ENCODE measurements around the gene DCTD. TPM values are rescaled to one million over a fixed set of nuclear protein-coding genes. Genes with fewer than 3 reads are reported as not detected.
A peak's percentile ranks its signal among the peaks of the same experiment; 100 is the strongest.

The DCTD gene
- total RNA-seq, 1 donor from 2014 or later, result 120 TPM

GRCh38 chr4:182862141-182862875 is 54.9 kb downstream of the DCTD start:
- Mint-ChIP-seq H3K4me3 (no peak overlapping the region), H3K27ac (ENCODE audit: unreplicated experiment) (no peak overlapping the region), H3K9me3 (peaks cover 3% of the 10 kb centered on the region), H3K27me3 (ENCODE audit: low read depth) (no peaks in the 10 kb centered on the region), H3K4me1 (peaks cover 28% of the 10 kb centered on the region), H3K36me3 (ENCODE audit: low read depth) (no peaks in the 10 kb centered on the region)
- no peak for DNase-seq (ENCODE audit: low read depth, low spot score)
- TF ChIP-seq, protein P1, sequence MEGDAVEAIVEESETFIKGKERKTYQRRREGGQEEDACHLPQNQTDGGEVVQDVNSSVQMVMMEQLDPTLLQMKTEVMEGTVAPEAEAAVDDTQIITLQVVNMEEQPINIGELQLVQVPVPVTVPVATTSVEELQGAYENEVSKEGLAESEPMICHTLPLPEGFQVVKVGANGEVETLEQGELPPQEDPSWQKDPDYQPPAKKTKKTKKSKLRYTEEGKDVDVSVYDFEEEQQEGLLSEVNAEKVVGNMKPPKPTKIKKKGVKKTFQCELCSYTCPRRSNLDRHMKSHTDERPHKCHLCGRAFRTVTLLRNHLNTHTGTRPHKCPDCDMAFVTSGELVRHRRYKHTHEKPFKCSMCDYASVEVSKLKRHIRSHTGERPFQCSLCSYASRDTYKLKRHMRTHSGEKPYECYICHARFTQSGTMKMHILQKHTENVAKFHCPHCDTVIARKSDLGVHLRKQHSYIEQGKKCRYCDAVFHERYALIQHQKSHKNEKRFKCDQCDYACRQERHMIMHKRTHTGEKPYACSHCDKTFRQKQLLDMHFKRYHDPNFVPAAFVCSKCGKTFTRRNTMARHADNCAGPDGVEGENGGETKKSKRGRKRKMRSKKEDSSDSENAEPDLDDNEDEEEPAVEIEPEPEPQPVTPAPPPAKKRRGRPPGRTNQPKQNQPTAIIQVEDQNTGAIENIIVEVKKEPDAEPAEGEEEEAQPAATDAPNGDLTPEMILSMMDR (conservative IDR thresholded peaks at IDR 0.05), result peak; percentile 13

DNA sequence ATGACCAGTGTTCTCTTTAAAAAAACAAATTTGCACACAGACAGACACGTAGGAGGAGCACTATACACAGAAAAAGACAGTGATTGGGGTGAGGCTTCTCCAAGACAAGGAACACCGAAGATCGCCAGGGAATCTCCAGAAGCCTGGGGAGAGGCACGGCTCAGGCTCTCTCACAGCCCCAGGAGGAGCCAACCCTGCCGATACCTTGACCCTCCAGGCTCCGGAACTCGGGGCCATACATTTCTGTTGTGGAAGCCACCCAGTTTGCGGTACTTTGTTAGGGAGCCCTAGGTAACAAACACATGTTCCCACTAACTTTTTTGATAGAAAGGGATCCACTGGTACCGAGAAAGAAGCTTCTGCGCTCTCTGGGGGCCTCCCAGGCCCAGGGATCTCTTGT is 55.8 kb downstream of the DCTD start:
- Mint-ChIP-seq H3K4me1 (peaks cover 19% of the 10 kb centered on the region), H3K36me3 (ENCODE audit: low read depth) (no peaks in the 10 kb centered on the region), H3K27ac (ENCODE audit: unreplicated experiment) (peak overlapping the region; percentile 43), H3K9me3 (peaks cover 3% of the 10 kb centered on the region), H3K27me3 (ENCODE audit: low read depth) (no peaks in the 10 kb centered on the region), H3K4me3 (no peak overlapping the region)
- no peak for DNase-seq (ENCODE audit: low read depth, low spot score)
- TF ChIP-seq, protein P1 (conservative IDR thresholded peaks at IDR 0.05), result no peak

GRCh38 chr4:182859730-182860129 is 57.5 kb downstream of the DCTD start:
- no peaks in the 10 kb centered on the region for H3K27me3 Mint-ChIP-seq (ENCODE audit: low read depth)

GRCh38 chr4:182858711-182859110 is 58.5 kb downstream of the DCTD start:
- H3K27me3 Mint-ChIP-seq (ENCODE audit: low read depth), result no peaks in the 10 kb centered on the region
- peaks cover 3% of the 10 kb centered on the region for H3K9me3 Mint-ChIP-seq
- TF ChIP-seq, protein P1 (conservative IDR thresholded peaks at IDR 0.05), result no peak
- DNase-seq (ENCODE audit: low read depth, low spot score), result no peak
- no peak overlapping the region for H3K27ac Mint-ChIP-seq (ENCODE audit: unreplicated experiment)
- no peaks in the 10 kb centered on the region for H3K36me3 Mint-ChIP-seq (ENCODE audit: low read depth)
- peaks cover 19% of the 10 kb centered on the region for H3K4me1 Mint-ChIP-seq
- no peak overlapping the region for H3K4me3 Mint-ChIP-seq

More at GRCh38 chr4:182859730-182860129, 57.5 kb downstream of the DCTD start:
- H3K27ac Mint-ChIP-seq (ENCODE audit: unreplicated experiment), result no peak overlapping the region
- DNase-seq (ENCODE audit: low read depth, low spot score), result no peak
- no peaks in the 10 kb centered on the region for H3K36me3 Mint-ChIP-seq (ENCODE audit: low read depth)
- H3K4me1 Mint-ChIP-seq, result peaks cover 17% of the 10 kb centered on the region
- no peak overlapping the region for H3K4me3 Mint-ChIP-seq
- H3K9me3 Mint-ChIP-seq, result peaks cover 3% of the 10 kb centered on the region
- TF ChIP-seq, protein P1 (conservative IDR thresholded peaks at IDR 0.05), result no peak

GRCh38 chr4:182856862-182857261 is 60.3 kb downstream of the DCTD start:
- Mint-ChIP-seq H3K4me3 (no peak overlapping the region), H3K9me3 (peaks cover 3% of the 10 kb centered on the region), H3K27ac (ENCODE audit: unreplicated experiment) (no peak overlapping the region), H3K4me1 (peaks cover 22% of the 10 kb centered on the region), H3K36me3 (ENCODE audit: low read depth) (no peaks in the 10 kb centered on the region), H3K27me3 (ENCODE audit: low read depth) (no peaks in the 10 kb centered on the region)
- TF ChIP-seq, protein P1 (conservative IDR thresholded peaks at IDR 0.05), result no peak
- DNase-seq (ENCODE audit: low read depth, low spot score), result no peak

Data from neural crest cell (in vitro differentiated cells).